A549 (cell line): ENCODE results near the gene MADD. TPM values are rescaled to one million over a fixed set of nuclear protein-coding genes. Genes with fewer than 3 reads are reported as not detected.

Source experiments
- ATAC-seq, 2 experiments: fragments of 200-7000 bp in 1 of 2; fragments of >200 bp in 1 of 2; cut with Nextera tagmentation in 1 of 2; cut with Tn5 transposase in 1 of 2; 3 replicates each; pipeline versions ENCODE4 v1.8.0 to v1.9.1; 2018 to 2020; ENCODE audit warnings: mild to moderate bottlenecking in 1 of 2, moderate library complexity in 1 of 2
- CTCF ChIA-PET: fragments of 300-600 bp; sonication (Branson Sonifier 250); formaldehyde crosslinking; extraction: SDS; loops from one replicate; lab custom pipeline; 2021; ENCODE audit warnings: antibody characterized with exemption, inconsistent platforms; lab: Yijun Ruan, JAX
- POLR2A ChIA-PET: fragments of 350-600 bp; formaldehyde crosslinking; extraction: SDS; loops from one replicate; lab custom pipeline; 2021; ENCODE audit warnings: antibody characterized with exemption, inconsistent platforms; lab: Yijun Ruan, JAX
- DNase-seq, 2 experiments: peaks; one replicate each; pipeline versions ENCODE4 v3.0.0 to v3.0.0-alpha.2; 2011 to 2016; ENCODE audit warnings: low read depth in 1 of 2, low spot score in 1 of 2
- FAIRE-seq: peaks from 2 replicates; lab custom pipeline; 2011; peaks lifted over from hg19 to GRCh38; lab: Jason Lieb, UNC
- H3K27ac ChIP-seq, 2 experiments: fragments of >200 bp; sonication (Bioruptor Twin); formaldehyde crosslinking; 3 replicates each; pipeline ENCODE4 v1.5.1; 2016 to 2017
- H3K4me1 ChIP-seq: fragments of >200 bp; sonication (Bioruptor Twin); formaldehyde crosslinking; 3 replicates; pipeline ENCODE4 v1.6.1; 2016
- H3K4me2 ChIP-seq: fragments of >200 bp; sonication (Bioruptor Twin); formaldehyde crosslinking; 3 replicates; pipeline ENCODE4 v1.6.1; 2016
- H3K4me3 ChIP-seq: fragments of >200 bp; sonication (Bioruptor Twin); formaldehyde crosslinking; 3 replicates; pipeline ENCODE4 v1.5.1; 2016
- H3K9me3 ChIP-seq: fragments of >200 bp; sonication (Bioruptor Twin); formaldehyde crosslinking; 3 replicates; pipeline ENCODE4 v1.6.1; 2016
- CHD4 ChIP-seq: fragments of 200-600 bp; sonication (generic); IDR thresholded peaks from 2 replicates; pipeline ENCODE4 v1.6.1; 2016; ENCODE audit warnings: antibody characterized with exemption, mild to moderate bottlenecking, borderline replicate concordance
- EP300 ChIP-seq, 2 experiments: fragments of >200 bp; sonication (Bioruptor Twin); formaldehyde crosslinking; IDR thresholded peaks; 2 replicates in 1 of 2; 3 replicates in 1 of 2; pipeline ENCODE4 v1.6.1; 2016 to 2017
- FOSB ChIP-seq: fragments of 250-450 bp; sonication (Bioruptor Pico); IDR thresholded peaks from 2 replicates; pipeline ENCODE4 v1.5.0; 2020; ENCODE audit warnings: mild to moderate bottlenecking, moderate library complexity
- FOSL2 ChIP-seq, 2 experiments: fragments of 450-650 bp in 1 of 2; fragments of >200 bp in 1 of 2; sonication (Bioruptor Twin) in 1 of 2; formaldehyde crosslinking; IDR thresholded peaks; 2 replicates each; pipeline versions ENCODE4 v1.5.0 to v1.6.1; 2016 to 2020; ENCODE audit warnings: mild to moderate bottlenecking in 1 of 2, moderate library complexity in 1 of 2
- FOXS1 ChIP-seq: fragments of 250-450 bp; sonication (Bioruptor Pico); IDR thresholded peaks from 2 replicates; pipeline ENCODE4 v1.5.0; 2020; ENCODE audit warnings: mild to moderate bottlenecking, moderate library complexity
- HDAC2 ChIP-seq: fragments of 200-600 bp; sonication (generic); IDR thresholded peaks from 2 replicates; pipeline ENCODE4 v1.6.1; 2016
- HEYL ChIP-seq: fragments of 250-450 bp; sonication (Bioruptor Pico); IDR thresholded peaks from 2 replicates; pipeline ENCODE4 v1.8.0; 2021; ENCODE audit warnings: mild to moderate bottlenecking, moderate library complexity
- HMGXB4 ChIP-seq: fragments of 250-450 bp; sonication (Bioruptor Pico); IDR thresholded peaks from 2 replicates; pipeline ENCODE4 v1.5.0; 2021; ENCODE audit warnings: mild to moderate bottlenecking, moderate library complexity, borderline replicate concordance
- HOXB13 ChIP-seq: fragments of 250-450 bp; sonication (Bioruptor Pico); IDR thresholded peaks from 2 replicates; pipeline ENCODE4 v1.5.0; 2020; ENCODE audit warnings: low read depth, mild to moderate bottlenecking, moderate library complexity
- MAFK ChIP-seq: fragments of 450-650 bp; IDR thresholded peaks from 2 replicates; pipeline ENCODE4 v1.6.1; 2014; ENCODE audit not compliant: partially characterized antibody
- NPAS2 ChIP-seq: fragments of 250-450 bp; sonication (Bioruptor Pico); IDR thresholded peaks from 2 replicates; pipeline ENCODE4 v1.8.0; 2022; ENCODE audit warnings: mild to moderate bottlenecking, moderate library complexity, borderline replicate concordance
- PHF8 ChIP-seq: fragments of 200-600 bp; sonication (generic); IDR thresholded peaks from 2 replicates; pipeline ENCODE4 v1.6.1; 2016; ENCODE audit warnings: low read depth, mild to moderate bottlenecking, antibody characterized with exemption, moderate library complexity, borderline replicate concordance
- POLR2A ChIP-seq: IDR thresholded peaks from 2 replicates; pipeline ENCODE4 v1.6.1; 2012; ENCODE audit warnings: mild to moderate bottlenecking, low read length
- RARB ChIP-seq: fragments of 250-450 bp; sonication (Bioruptor Pico); IDR thresholded peaks from 2 replicates; pipeline ENCODE4 v1.8.0; 2021; ENCODE audit warnings: mild to moderate bottlenecking, moderate library complexity
- SREBF2 ChIP-seq: fragments of 450-650 bp; IDR thresholded peaks from 2 replicates; pipeline ENCODE4 v1.6.1; 2014; ENCODE audit warnings: mild to moderate bottlenecking, moderate library complexity
- TFCP2L1 ChIP-seq: fragments of 250-450 bp; sonication (Bioruptor Pico); IDR thresholded peaks from 2 replicates; pipeline ENCODE4 v1.5.0; 2021; ENCODE audit warnings: mild to moderate bottlenecking
- ZC3H11A ChIP-seq: fragments of 450-650 bp; IDR thresholded peaks from 2 replicates; pipeline ENCODE4 v1.6.1; 2014; ENCODE audit warnings: antibody characterized with exemption, mild to moderate bottlenecking
- WGBS: methylation state at CpG from one replicate; pipeline ENCODE4 v1.1.6; 2017; ENCODE audit errors: missing lambda C conversion rate; 5-methylcytosine and 5-hydroxymethylcytosine counted together
- polyA plus RNA-seq, 4 experiments: library from polyadenylated mRNA; depleted of rRNA in 3 of 4; stranded (reverse); fragments of >200 nt; fragmentation: RNase III in 1 of 4; extraction: RNeasy Plus Mini Kit Qiagen cat#74134 plus additional on column Dnase treatment in 1 of 4; gene quantifications; 2 replicates in 3 of 4; 3 replicates in 1 of 4; pipeline ENCODE4 v1.2.3, GENCODE V29; 2011 to 2017
- TF ChIP-seq, protein P1 (sequence below): fragments of 200-600 bp; sonication (generic); IDR thresholded peaks from 2 replicates; pipeline ENCODE4 v1.6.1; 2016; ENCODE audit warnings: antibody characterized with exemption, mild to moderate bottlenecking, moderate library complexity
- TF ChIP-seq, protein P2 (sequence below): fragments of >200 bp; sonication (Bioruptor Twin); formaldehyde crosslinking; IDR thresholded peaks from 3 replicates; pipeline ENCODE4 v1.5.1; 2016
- TF ChIP-seq, protein P3 (sequence below): fragments of >200 bp; sonication (Bioruptor Twin); formaldehyde crosslinking; IDR thresholded peaks from 3 replicates; pipeline ENCODE4 v1.6.1; 2016

MADD gene
- polyA plus RNA-seq, 2 of the 4 experiments (the other 2 are of a cell fraction), result 16.7 to 25.2 TPM

DNA sequence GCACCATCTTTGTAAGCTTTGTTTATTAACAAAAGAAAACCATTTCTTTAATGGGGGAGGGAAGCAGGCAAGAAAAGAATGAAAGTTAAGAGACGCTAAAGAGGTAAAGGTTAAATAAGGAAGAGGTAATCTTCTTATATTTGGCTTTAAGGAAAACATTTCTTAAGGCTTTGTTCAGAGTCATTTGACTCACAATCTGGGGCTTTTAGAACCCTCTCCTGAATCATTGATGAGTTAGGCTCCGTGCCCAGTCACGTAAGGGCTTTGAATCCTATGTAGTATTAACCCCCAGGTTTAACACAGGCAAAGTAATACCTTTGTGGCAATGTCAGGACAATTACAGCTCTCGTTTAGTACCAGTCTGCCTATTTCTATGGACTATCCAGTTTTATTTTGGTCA, 26.1 kb downstream of the MADD start:
- peaks cover 17% of the 10 kb centered on the region for H3K9me3 ChIP-seq
- no peak overlapping the region for H3K4me2 ChIP-seq
- ChIA-PET POLR2A (no interaction called here), CTCF (interaction anchor here (1.0 to 1.8 kb wide), 5 partner anchors 8 to 59 kb away, joined by 3 to 5 read pairs (median 3); no protein-coding TSS in a partner anchor)
- TF ChIP-seq FOSL2 (IDR thresholded peaks at IDR 0.05) (no peak), FOSL2 (CRISPR knock-in tag; IDR thresholded peaks at IDR 0.05) (no peak), HDAC2 (no peak), CHD4 (no peak), HMGXB4 (CRISPR knock-in tag) (no peak), ZC3H11A (no peak)
- 89% methylated on average over 4 of the region's 4 CpGs for WGBS
- FAIRE-seq (no peak), ATAC-seq (no peak), DNase-seq (no peak)
- no peak overlapping the region for H3K27ac ChIP-seq
- H3K4me1 ChIP-seq, result no peaks in the 10 kb centered on the region
- no peak overlapping the region for H3K4me3 ChIP-seq

DNA sequence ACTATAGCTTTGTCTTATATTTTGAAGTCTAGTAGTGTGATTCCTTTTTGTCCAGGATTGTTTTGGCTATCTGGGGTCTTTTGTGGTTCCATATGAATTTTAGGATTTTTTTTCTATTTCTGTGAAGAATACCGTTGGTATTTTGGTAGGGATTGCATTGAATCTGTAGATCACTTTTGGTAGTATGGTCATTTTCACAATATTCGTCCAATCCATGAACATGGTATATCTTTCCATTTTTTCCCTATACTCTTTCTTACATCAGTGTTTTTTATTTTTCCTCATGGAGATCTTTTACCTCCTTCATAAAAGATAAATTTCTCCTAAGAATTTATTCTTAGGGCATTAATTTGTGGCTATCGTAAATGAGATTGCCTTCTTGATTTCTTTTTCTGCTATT, 29.1 kb downstream of the MADD start:
- WGBS, result 94% methylated on average over 3 of the region's 3 CpGs
- no peak for DNase-seq
- Histone ChIP-seq H3K4me1 (no peaks in the 10 kb centered on the region), H3K4me2 (no peak overlapping the region), H3K4me3 (no peak overlapping the region), H3K9me3 (peaks cover 17% of the 10 kb centered on the region), H3K27ac (no peak overlapping the region)
- no peak for ATAC-seq
- TF ChIP-seq NPAS2, result no peak
- no peak for TF ChIP-seq SREBF2
- no peak for TF ChIP-seq HEYL (CRISPR knock-in tag)
- TF ChIP-seq, protein P1, sequence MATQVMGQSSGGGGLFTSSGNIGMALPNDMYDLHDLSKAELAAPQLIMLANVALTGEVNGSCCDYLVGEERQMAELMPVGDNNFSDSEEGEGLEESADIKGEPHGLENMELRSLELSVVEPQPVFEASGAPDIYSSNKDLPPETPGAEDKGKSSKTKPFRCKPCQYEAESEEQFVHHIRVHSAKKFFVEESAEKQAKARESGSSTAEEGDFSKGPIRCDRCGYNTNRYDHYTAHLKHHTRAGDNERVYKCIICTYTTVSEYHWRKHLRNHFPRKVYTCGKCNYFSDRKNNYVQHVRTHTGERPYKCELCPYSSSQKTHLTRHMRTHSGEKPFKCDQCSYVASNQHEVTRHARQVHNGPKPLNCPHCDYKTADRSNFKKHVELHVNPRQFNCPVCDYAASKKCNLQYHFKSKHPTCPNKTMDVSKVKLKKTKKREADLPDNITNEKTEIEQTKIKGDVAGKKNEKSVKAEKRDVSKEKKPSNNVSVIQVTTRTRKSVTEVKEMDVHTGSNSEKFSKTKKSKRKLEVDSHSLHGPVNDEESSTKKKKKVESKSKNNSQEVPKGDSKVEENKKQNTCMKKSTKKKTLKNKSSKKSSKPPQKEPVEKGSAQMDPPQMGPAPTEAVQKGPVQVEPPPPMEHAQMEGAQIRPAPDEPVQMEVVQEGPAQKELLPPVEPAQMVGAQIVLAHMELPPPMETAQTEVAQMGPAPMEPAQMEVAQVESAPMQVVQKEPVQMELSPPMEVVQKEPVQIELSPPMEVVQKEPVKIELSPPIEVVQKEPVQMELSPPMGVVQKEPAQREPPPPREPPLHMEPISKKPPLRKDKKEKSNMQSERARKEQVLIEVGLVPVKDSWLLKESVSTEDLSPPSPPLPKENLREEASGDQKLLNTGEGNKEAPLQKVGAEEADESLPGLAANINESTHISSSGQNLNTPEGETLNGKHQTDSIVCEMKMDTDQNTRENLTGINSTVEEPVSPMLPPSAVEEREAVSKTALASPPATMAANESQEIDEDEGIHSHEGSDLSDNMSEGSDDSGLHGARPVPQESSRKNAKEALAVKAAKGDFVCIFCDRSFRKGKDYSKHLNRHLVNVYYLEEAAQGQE, result no peak
- no peak for TF ChIP-seq HOXB13 (CRISPR knock-in tag)
- no peak for TF ChIP-seq PHF8
- TF ChIP-seq FOXS1, result no peak
- TF ChIP-seq EP300 (IDR thresholded peaks at IDR 0.05), result no peak
- TF ChIP-seq FOSB (CRISPR knock-in tag), result no peak
- TF ChIP-seq TFCP2L1 (CRISPR knock-in tag), result no peak
- TF ChIP-seq, protein P2, sequence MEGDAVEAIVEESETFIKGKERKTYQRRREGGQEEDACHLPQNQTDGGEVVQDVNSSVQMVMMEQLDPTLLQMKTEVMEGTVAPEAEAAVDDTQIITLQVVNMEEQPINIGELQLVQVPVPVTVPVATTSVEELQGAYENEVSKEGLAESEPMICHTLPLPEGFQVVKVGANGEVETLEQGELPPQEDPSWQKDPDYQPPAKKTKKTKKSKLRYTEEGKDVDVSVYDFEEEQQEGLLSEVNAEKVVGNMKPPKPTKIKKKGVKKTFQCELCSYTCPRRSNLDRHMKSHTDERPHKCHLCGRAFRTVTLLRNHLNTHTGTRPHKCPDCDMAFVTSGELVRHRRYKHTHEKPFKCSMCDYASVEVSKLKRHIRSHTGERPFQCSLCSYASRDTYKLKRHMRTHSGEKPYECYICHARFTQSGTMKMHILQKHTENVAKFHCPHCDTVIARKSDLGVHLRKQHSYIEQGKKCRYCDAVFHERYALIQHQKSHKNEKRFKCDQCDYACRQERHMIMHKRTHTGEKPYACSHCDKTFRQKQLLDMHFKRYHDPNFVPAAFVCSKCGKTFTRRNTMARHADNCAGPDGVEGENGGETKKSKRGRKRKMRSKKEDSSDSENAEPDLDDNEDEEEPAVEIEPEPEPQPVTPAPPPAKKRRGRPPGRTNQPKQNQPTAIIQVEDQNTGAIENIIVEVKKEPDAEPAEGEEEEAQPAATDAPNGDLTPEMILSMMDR, result no peak
- TF ChIP-seq, protein P3, sequence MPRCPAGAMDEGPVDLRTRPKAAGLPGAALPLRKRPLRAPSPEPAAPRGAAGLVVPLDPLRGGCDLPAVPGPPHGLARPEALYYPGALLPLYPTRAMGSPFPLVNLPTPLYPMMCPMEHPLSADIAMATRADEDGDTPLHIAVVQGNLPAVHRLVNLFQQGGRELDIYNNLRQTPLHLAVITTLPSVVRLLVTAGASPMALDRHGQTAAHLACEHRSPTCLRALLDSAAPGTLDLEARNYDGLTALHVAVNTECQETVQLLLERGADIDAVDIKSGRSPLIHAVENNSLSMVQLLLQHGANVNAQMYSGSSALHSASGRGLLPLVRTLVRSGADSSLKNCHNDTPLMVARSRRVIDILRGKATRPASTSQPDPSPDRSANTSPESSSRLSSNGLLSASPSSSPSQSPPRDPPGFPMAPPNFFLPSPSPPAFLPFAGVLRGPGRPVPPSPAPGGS, result no peak
- no peak for TF ChIP-seq MAFK
- no peak for TF ChIP-seq RARB (CRISPR knock-in tag)
- no peak for TF ChIP-seq POLR2A
- no peak for TF ChIP-seq FOSL2 (IDR thresholded peaks at IDR 0.05)
- TF ChIP-seq FOSL2 (CRISPR knock-in tag; IDR thresholded peaks at IDR 0.05), result no peak
- CTCF ChIA-PET, result interaction anchor here (1.1 kb wide), 1 partner anchor 9 kb away, joined by 3 read pairs; no protein-coding TSS in a partner anchor
- POLR2A ChIA-PET, result no interaction called here
- no peak for FAIRE-seq
